DMS 273 (cell line): Measurements from ENCODE around the gene FAM50B.

Experiments used
- DNase-seq: peaks from one replicate; lab custom pipeline; 2025; ENCODE audit not compliant: unreplicated experiment; lab: John Stamatoyannopoulos, UW

The FAM50B gene

GRCh38 chr6:3819161-3820110, 29.7 kb upstream of the FAM50B start:
- no peak for DNase-seq

GRCh38 chr6:3820563-3820962, 28.6 kb upstream of the FAM50B start:
- DNase-seq = no peak

GRCh38 chr6:3822747-3823445, 26.3 kb upstream of the FAM50B start:
- no peak for DNase-seq

GRCh38 chr6:3823671-3824070, 25.5 kb upstream of the FAM50B start:
- DNase-seq = no peak

GRCh38 chr6:3825331-3825831, 23.8 kb upstream of the FAM50B start:
- DNase-seq = peak; percentile 72

GRCh38 chr6:3825851-3826581, 23.2 kb upstream of the FAM50B start:
- DNase-seq = peak; percentile 61

- no peak for DNase-seq
Observed at GRCh38 chr6:3829285-3829684, 19.9 kb upstream of the FAM50B start.

DNA sequence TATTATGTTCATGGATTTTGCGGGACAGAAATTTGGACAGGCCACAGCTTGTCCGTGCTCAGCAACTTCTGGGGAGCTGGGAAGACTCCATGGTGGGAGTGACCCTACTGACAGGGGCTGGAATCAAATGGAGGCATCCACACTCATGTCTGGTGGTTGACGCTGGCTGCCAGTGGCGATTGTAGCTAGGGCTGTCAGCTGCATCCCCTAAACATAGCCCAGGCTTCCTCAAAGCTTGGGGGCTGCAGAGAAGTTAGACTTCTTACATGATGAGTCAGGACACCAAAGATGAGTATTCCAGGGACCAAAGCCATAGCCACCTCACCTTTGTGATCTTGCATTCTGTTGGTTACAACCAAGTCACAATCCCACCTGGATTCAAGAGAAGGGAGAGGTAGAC, 18.4 kb upstream of the FAM50B start:
- no peak for DNase-seq

DNA sequence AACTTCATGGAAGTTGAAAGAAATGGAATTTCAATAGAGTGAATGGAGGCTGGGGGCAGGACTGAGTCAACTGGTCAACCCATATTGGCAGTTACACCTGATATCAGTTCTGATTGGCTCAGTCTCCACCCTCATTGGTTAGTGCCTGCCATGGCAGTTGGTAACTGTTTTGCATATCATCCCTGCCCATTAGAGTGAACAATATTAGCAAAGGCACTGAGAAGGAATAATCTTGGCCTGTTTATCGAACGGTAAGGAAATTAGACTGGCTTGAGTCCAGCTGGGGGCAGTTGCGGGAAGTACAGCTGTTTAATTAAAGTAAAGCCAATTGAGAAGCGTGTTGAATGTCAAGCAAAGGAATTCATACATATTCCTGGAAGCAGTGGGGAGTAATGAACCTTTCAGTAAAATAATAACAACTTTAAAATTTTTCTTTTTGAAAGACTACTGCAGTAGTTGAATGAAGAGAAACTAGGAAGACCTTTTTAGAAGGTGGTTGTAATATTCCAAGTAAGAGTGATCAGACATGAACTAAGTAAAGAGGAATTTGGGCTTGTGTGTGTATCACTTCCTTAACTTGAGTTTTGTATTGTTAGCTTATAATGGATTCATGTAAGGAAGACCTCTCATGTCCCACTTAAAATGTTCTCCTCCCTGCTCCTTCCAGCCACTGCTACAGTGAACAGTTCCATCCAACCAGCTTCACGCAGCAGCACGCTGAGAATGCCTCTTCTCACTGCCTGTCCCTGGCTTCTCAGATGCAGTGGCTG, 17.2 kb upstream of the FAM50B start:
- DNase-seq = peak; percentile 26

- no peak for DNase-seq
Observed at GRCh38 chr6:3835055-3835731, 14.0 kb upstream of the FAM50B start.

- no peak for DNase-seq
Observed at GRCh38 chr6:3835785-3836184, 13.4 kb upstream of the FAM50B start.

DNA sequence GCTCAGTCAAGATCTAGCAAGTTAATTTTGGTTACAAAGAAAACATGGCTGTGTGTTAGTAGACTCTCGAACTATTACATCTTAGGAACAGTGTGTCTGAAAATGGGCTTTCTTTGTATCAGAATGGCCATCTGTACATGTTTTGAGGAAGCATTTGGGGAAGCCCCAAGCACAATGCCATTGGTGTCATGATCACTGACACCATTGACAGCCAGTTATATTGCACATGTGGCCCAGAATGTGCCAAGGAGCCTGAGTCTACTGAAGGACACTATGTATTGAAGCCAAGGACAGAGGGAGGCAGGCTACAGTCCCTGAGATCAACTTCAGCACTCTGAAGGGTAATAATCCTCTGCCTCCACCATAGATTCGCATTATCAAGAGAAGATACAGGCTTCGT, 12.6 kb upstream of the FAM50B start:
- no peak for DNase-seq

- DNase-seq = no peak
Observed at GRCh38 chr6:3837781-3838180, 11.4 kb upstream of the FAM50B start.

DNA sequence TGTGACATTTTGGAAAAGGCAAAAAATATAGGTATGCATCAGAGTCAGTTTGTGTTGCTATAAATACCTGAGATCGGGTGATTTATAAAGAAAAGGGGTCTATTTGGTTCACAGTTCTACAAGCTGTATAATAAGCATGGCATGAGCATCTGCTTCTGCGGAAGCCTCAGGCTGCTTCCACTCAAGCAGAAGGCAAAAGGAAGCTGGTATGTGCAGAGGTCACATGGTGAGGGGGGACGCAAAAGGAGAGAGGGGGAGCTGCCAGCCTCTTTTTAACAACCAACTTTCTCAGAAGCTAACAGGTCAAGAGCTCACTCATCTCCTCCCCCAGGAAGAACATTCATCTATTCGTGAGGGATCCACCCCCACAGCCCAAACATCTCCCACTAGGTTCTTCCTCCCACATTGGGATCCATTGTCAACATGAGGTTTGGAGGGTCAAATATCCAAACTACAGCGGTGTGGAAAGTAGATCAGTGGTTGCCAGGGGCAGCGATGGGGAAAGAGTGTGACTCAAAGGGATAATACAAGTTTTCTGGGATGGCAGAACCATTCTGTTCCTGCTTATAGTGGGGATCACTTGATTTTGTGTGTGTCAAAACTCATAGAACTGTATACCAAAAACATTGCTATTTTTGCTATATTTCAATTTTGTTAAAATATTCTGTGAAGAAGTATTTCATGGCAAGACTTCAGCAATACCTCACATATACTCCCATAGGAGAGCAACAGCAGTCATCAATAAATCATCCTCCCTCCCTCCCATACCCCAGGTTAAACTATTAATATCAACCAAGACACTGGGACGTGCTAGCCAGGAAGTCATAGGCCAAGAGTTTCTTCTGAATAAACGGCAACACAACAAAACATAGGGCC, 9.9 kb upstream of the FAM50B start:
- no peak for DNase-seq

DNA sequence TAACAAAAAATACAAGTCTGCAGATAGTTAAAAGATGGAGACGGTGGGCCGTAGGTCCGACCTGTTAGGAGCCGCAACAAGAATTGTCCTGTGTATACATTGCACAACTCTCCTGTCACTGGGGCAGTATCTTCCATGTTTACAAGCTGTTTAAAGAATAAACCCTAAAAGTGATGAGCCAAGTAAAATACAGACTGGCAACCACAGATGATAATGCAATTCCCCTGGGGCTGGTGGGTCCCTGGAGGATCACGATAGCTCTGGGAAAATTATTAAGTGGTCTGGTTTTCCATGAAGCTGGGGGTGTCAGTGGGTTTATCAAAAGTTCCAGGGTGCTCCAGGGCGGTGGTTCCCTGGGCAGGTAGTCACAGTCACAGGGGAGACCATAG, 8.1 kb upstream of the FAM50B start:
- DNase-seq = no peak

GRCh38 chr6:3841711-3842565, 7.2 kb upstream of the FAM50B start:
- no peak for DNase-seq

GRCh38 chr6:3843379-3844096, 5.6 kb upstream of the FAM50B start:
- DNase-seq = no peak

GRCh38 chr6:3844097-3844463, 5.1 kb upstream of the FAM50B start:
- DNase-seq = no peak
